ENCODE data around the gene AGPAT3.

GRCh38 chr21:43943512-43944077 is 78.6 kb downstream of the AGPAT3 start:
- TF ChIP-seq POLR2A (IDR thresholded peaks at IDR 0.05; ENCODE audit: low read depth, low read length): no peak
- TF ChIP-seq CTCF (IDR thresholded peaks at IDR 0.05; ENCODE audit: extremely low read depth in 1 of 2, insufficient read depth in 1 of 2, low read depth in 1 of 2, low read length in 2 of 2): no peak
- TF ChIP-seq POLR2AphosphoS5 (IDR thresholded peaks at IDR 0.05; ENCODE audit: insufficient read depth, low read depth, low read length): no peak
- no peak for TF ChIP-seq EZH2 (IDR thresholded peaks at IDR 0.05; ENCODE audit: borderline replicate concordance, low read depth, low read length, severe bottlenecking)
- TF ChIP-seq MAX (IDR thresholded peaks at IDR 0.05; ENCODE audit: insufficient read depth, insufficient read length): no peak
- TF ChIP-seq MYC (IDR thresholded peaks at IDR 0.05; ENCODE audit: low read depth, low read length): no peak
- TF ChIP-seq GATA2 (IDR thresholded peaks at IDR 0.05; ENCODE audit: insufficient read depth, insufficient read length, low read depth, low read length): no peak
